ENCODE results near the gene WHRN. TPM values are rescaled to one million over a fixed set of nuclear protein-coding genes. Genes with fewer than 3 reads are reported as not detected.
A peak's percentile ranks its signal among the peaks of the same experiment; 100 is the strongest.

WHRN gene
- total and polyA plus RNA-seq, 2 of the 13 experiments (the other 11 are each of a cell fraction or from before 2014, with no cell fraction given) = 2.3 to 5.3 TPM

- TF ChIP-seq ZBED4 (CRISPR knock-in tag; IDR thresholded peaks at IDR 0.05; ENCODE audit: borderline replicate concordance) (no peak), TIGD3 (CRISPR knock-in tag; IDR thresholded peaks at IDR 0.05; ENCODE audit: borderline replicate concordance) (no peak), ZNF354B (CRISPR knock-in tag; IDR thresholded peaks at IDR 0.05) (no peak), TSC22D2 (CRISPR knock-in tag; IDR thresholded peaks at IDR 0.05; ENCODE audit: borderline replicate concordance) (no peak)
Observed at GRCh38 chr9:114431770-114432169, 73.5 kb downstream of the WHRN start (continued).

GRCh38 chr9:114431003-114431402, 74.3 kb downstream of the WHRN start:
- WGBS (ENCODE audit: low lambda C conversion rate) = 60% methylated on average over 2 of the region's 4 CpGs
- DNase-seq (ENCODE audit: low spot score) (no peak), FAIRE-seq (no peak), ATAC-seq (no peak)
- Histone ChIP-seq H3K4me2 (ENCODE audit: low read depth, low read length) (no peak overlapping the region), H4K20me1 (ENCODE audit: insufficient read depth, low read length) (no peaks in the 10 kb centered on the region), H3K79me2 (ENCODE audit: insufficient read depth, low read length) (no peaks in the 10 kb centered on the region), H3K36me3 (replicated peaks in 1 of 2; ENCODE audit: control insufficient read depth in 1 of 2, insufficient read depth in 2 of 2, low read length in 2 of 2) (no peaks in the 10 kb centered on the region), H3K9me3 (ENCODE audit: low read length) (no peaks in the 10 kb centered on the region), H3K9ac (ENCODE audit: insufficient read depth, low read depth, low read length) (no peak overlapping the region), H3K4me3 (replicated peaks in 1 of 3; ENCODE audit: insufficient read depth in 1 of 3, low read depth in 2 of 3, low read length in 3 of 3) (no peak overlapping the region), H3K4me1 (ENCODE audit: insufficient read depth, low read length) (peaks cover 21% of the 10 kb centered on the region), H3K27ac (ENCODE audit: extremely low read length, insufficient read depth, low read length) (no peak overlapping the region), H2AFZ (ENCODE audit: low read length) (no peak overlapping the region), H3K27me3 (ENCODE audit: control insufficient read depth in 1 of 2, insufficient read depth in 2 of 2, low read length in 2 of 2) (no peaks in the 10 kb centered on the region)
- in situ Hi-C loops (cut with HindIII; ENCODE audit: extremely low pct_ligation_motif_present, low pct_unique_long_range_greater_than_20kb) (loop anchor here (10.0 to 25.0 kb wide), 2 partner anchors 224 to 581 kb away; partner anchors contain the start of gene TEX53), intact Hi-C loops (cut with micrococcal nuclease; ENCODE audit: unreplicated experiment) (no loop called here)
- no TSS peak for BruUV-seq (replicated peaks)
- ChIA-PET POLR2A (no interaction called here), CTCF (ENCODE audit: low intra/inter-chr PET ratio, low total read pairs) (no interaction called here)
- TF ChIP-seq ZNF629 (CRISPR knock-in tag; conservative IDR thresholded peaks at IDR 0.05) (peak; percentile 72), MAF1 (CRISPR knock-in tag; IDR thresholded peaks at IDR 0.05; ENCODE audit: borderline replicate concordance) (no peak), ARNT (IDR thresholded peaks at IDR 0.05) (no peak)

Data from HepG2 (cell line).